Ammon's horn (tissue), 1 donor: ENCODE data around the gene POLR3B.
A peak's percentile ranks its signal among the peaks of the same experiment; 100 is the strongest.
"Not testable (repeated sequence)": the region's sequence is repeated elsewhere in the genome, so short reads cannot be mapped to it uniquely, and the experiment has no call there.

Experiments
- DNase-seq: peaks from one replicate; pipeline ENCODE4 v3.0.0-alpha.2; 2016; ENCODE audit warnings: low spot score

Gene POLR3B

GRCh38 chr12:106342397-106343213 lies 14.9 kb upstream of the POLR3B start:
- DNase-seq = peak; percentile 26

DNA sequence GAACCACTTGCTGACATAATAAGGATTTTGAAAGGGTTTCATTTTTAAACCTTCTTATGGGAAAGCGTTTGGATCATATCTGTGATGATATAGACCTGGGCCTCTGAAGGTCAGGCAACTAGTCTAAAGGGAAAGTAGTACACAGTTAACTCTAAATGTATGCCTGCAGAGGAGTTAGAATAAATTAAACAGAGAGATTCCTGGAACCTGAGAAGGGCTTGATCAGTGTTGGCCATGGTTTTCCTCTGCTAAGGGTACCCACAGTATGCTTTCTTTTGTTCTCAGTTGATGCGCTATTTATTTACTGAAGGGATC lies 14.4 kb upstream of the POLR3B start:
- no peak for DNase-seq

DNA sequence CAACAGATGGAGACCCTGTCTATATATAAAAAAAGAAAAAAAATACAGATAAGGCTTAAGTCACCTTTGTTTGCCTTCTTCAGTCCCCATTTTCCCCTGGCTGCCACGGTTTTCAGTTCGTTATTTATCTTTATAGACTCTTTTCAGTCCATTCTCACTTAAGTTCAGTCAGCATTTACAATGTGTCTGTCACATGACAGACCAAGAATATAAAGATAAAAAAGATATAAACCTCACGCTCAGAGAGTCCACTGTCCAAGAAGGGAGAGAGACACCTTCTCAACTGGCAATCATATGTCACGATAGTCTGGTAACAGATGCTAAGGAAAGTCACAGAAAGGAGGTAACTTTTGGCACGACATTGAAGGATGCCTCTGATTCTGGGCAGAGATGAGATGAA lies 13.4 kb upstream of the POLR3B start:
- no peak for DNase-seq

- peak; percentile 80 for DNase-seq
Measured at GRCh38 chr12:106345746-106346145, 11.8 kb upstream of the POLR3B start.

- no peak for DNase-seq
Measured at GRCh38 chr12:106348411-106348810, 9.1 kb upstream of the POLR3B start.

DNA sequence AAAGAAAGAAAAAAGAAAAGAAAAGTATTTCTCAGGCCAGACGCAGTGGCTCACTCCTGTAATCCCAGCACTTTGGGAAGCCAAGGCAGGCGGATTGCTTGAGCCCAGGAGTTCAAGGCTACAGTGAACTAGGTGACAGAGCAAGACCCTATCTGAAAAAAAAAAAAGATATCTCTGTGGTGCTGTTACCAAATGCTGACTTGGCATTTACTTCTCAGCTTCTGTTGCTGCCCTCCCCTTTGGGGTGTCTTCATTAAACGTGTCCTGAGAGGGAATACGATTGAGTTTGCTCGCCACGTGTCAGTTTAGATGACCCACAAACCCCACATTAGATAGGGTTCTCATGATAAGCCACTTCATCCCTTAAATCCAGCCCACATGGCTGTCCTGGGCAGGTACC lies 4.4 kb upstream of the POLR3B start:
- no peak for DNase-seq

- no peak for DNase-seq
Measured at GRCh38 chr12:106358396-106359241, 1.1 kb downstream of the POLR3B start.

DNA sequence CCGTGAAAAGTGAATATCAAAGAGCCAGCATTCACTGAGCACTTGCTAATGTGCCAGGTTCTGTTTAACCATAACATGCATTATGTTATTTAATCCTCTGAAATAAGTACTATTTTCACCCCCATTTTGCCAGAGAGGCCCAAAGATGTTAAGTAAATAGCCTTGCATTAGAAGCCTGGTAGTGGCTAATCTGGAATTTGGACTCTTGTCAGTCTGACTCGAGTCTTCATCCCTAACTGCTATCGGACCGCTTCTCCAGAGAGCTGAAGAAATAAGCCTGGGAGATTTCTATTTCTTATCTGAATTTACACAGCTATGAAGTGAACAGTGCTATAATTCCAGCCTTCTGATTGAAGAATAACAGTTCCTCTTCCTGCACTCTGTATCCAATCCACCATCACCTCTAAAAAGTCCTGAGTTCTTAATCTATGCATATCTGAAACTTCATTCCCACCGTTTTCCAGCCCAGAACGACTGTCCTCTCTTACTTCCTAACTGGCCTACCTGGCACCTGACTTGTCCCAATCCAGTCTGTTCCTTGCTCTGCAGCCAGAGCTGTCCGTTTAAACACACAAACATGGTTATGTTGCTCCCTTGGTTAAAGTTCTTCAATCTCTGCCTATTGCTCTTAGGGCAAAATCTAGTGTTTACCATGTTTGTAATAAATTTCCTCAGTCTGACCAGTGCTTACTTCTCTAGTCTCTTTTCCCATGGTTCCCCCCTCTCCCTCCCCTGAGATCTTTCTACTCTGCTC lies 2.3 kb downstream of the POLR3B start:
- no peak for DNase-seq

GRCh38 chr12:106360400-106360994 lies 2.9 kb downstream of the POLR3B start:
- DNase-seq = no peak

- no peak for DNase-seq
Measured at GRCh38 chr12:106362971-106363370, 5.4 kb downstream of the POLR3B start.

DNA sequence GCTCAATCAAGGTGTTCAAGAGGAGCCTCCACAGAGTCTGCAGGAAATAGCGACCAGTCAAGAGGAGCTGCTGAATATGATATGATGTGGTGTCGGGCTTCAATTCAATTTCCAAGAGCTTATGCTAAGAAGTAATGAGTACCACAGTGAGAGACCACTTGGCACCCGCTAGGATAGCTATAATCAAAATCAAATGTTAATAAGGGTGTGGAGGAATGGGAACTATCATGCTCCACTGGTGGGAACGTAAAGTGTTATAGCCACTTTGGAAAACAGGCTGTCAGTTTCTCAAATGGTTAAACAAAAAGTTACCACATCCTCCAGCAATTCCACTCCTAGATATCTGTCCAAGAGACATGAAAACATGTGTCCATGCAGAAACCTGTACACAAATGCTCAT lies 6.7 kb downstream of the POLR3B start:
- no peak for DNase-seq

GRCh38 chr12:106369624-106370346 lies 12.2 kb downstream of the POLR3B start:
- no peak for DNase-seq

DNA sequence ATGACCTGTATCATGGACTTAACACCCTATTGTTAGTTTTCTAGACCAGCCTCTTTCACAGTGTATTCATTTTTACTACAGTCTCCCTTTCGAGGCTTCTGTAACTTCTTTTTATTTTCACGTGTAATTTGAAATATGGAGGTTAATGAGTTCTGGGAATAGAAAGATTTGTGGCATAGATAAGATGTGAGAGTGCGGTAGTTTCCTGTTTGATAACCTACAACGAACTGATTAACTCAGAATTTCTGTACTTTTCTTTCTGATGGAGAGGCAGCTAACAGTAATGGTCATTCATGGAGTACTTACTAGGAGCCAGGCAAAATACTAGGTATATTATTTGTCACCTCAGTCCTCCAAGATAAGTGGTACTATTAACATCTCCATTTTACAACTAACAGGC lies 21.2 kb downstream of the POLR3B start:
- DNase-seq = no peak

GRCh38 chr12:106380954-106381353 lies 23.4 kb downstream of the POLR3B start:
- no peak for DNase-seq

GRCh38 chr12:106381866-106382265 lies 24.3 kb downstream of the POLR3B start:
- not testable (repeated sequence) for DNase-seq

GRCh38 chr12:106386813-106387535 lies 29.4 kb downstream of the POLR3B start:
- DNase-seq = no peak

DNA sequence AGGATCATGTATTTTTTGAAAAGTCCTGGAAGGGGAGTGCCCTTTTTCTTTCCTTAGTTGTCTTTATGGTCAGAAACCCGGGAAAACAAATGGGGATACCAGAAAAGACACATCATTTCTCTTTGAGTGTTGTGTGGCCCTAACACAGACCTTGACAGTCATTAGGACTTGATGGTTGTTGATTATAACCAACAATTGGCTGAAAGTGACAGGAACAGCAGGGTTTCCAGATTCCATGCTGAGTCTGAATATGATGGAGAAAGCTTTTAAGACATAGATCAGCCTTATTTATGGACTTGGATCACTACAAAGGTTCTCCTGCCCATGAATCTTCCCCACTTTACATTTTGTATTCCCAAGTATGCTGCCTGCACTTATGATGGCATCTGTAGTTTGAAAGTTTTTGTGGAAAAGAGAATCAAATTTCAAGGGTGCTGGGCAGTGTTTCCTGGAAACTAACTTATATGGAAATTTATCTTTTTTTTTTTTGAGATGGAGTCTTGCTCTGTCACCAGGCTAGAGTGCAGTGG lies 30.4 kb downstream of the POLR3B start:
- no peak for DNase-seq

DNA sequence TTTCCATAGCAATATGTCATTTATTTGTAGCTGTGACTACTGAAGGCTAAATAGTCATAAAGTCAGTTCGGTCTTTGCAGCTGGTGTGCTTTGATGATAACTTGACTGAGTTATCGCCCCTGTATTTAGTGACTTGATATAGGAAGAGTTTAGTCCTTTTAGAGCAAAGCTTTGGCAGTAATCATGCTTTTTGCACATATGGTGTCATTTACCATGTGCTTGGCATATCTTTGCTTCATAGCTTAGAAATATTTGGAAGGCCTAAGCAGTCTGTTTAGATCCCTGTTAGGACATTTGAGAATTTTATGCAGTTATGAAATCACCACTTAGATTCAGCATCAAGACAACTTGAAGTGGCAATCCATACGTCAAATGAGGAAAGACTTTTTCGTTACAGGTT lies 31.6 kb downstream of the POLR3B start:
- no peak for DNase-seq

- DNase-seq = peak; percentile 54
Measured at GRCh38 chr12:106392759-106393158, 35.2 kb downstream of the POLR3B start.

- DNase-seq = peak; percentile 24
Measured at GRCh38 chr12:106409878-106410277, 52.3 kb downstream of the POLR3B start.

- DNase-seq = no peak
Measured at GRCh38 chr12:106412563-106412962, 55.0 kb downstream of the POLR3B start.
